DMS114 treated with DMSO at 0.1 percent for 48 hours (cell line): ENCODE data around the gene SUPT20H.

Source experiments
- DNase-seq: peaks from one replicate; lab custom pipeline; 2025; ENCODE audit not compliant: unreplicated experiment; lab: John Stamatoyannopoulos, UW

The SUPT20H gene

GRCh38 chr13:37009692-37010091 is 49.8 kb downstream of the SUPT20H start:
- DNase-seq = no peak

- no peak for DNase-seq
These were observed 57.6 kb downstream of the SUPT20H start for GRCh38 chr13:37001921-37002250.

GRCh38 chr13:36999054-36999714 is 60.3 kb downstream of the SUPT20H start, which contains the start of gene ALG5:
Gene ALG5, minus strand, starts transcription at chr13:36999340. Its CDS starts 40 bp downstream, at chr13:36999300.
- DNase-seq = peak; percentile 63

- DNase-seq = no peak
These were observed 60.9 kb downstream of the SUPT20H start for GRCh38 chr13:36998624-36999041.

- DNase-seq = no peak
These were observed 61.6 kb downstream of the SUPT20H start for GRCh38 chr13:36997716-36998427.

GRCh38 chr13:36992362-36992761 is 67.1 kb downstream of the SUPT20H start:
- no peak for DNase-seq

- no peak for DNase-seq
These were observed 72.8 kb downstream of the SUPT20H start for GRCh38 chr13:36986462-36987240.

GRCh38 chr13:36981156-36981743 is 78.2 kb downstream of the SUPT20H start:
- DNase-seq = peak; percentile 7

- no peak for DNase-seq
These were observed 80.0 kb downstream of the SUPT20H start for GRCh38 chr13:36979361-36980050.

GRCh38 chr13:36975172-36975571 is 84.3 kb downstream of the SUPT20H start:
- no peak for DNase-seq

GRCh38 chr13:36973621-36974295 is 85.7 kb downstream of the SUPT20H start:
- DNase-seq = no peak

- DNase-seq = no peak
These were observed 86.5 kb downstream of the SUPT20H start for GRCh38 chr13:36973009-36973408.

GRCh38 chr13:36966404-36966803 is 93.1 kb downstream of the SUPT20H start:
- DNase-seq = no peak

- DNase-seq = no peak
These were observed 93.7 kb downstream of the SUPT20H start for GRCh38 chr13:36965767-36966166.

- no peak for DNase-seq
These were observed 99.9 kb downstream of the SUPT20H start for GRCh38 chr13:36959456-36960116.
